Left ventricle myocardium inferior (tissue), 1 donor: ENCODE results near the gene AMZ1. TPM values are rescaled to one million over a fixed set of nuclear protein-coding genes. Genes with fewer than 3 reads are reported as not detected.

Source experiments
- DNase-seq: peaks from one replicate; pipeline ENCODE4 v3.0.0-alpha.2; 2020
- H3K27ac ChIP-seq: fragments of 200-600 bp; replicated peaks from 2 replicates; pipeline ENCODE4 v1.8.0; 2021
- H3K27me3 ChIP-seq: fragments of 200-600 bp; 2 replicates; pipeline ENCODE4 v1.8.0; 2021; ENCODE audit warnings: low read depth
- H3K36me3 ChIP-seq: fragments of 200-600 bp; 2 replicates; pipeline ENCODE4 v1.8.0; 2021
- H3K4me1 ChIP-seq: fragments of 200-600 bp; 2 replicates; pipeline ENCODE4 v1.8.0; 2021
- H3K4me3 ChIP-seq: fragments of 200-600 bp; 2 replicates; pipeline ENCODE4 v1.8.0; 2021; ENCODE audit warnings: mild to moderate bottlenecking, moderate library complexity
- H3K9me3 ChIP-seq: fragments of 200-600 bp; replicated peaks from 2 replicates; pipeline ENCODE4 v1.8.0; 2021
- intact Hi-C: fragments of 100-400 bp; cut with micrococcal nuclease; formaldehyde crosslinking; loops from one replicate; pipeline ENCODE4 v1.11.0; 2022
- total RNA-seq: library from RNA; stranded (reverse); fragmentation: NEBNext Ultra II Directional; extraction: Animal tissue kit (Norgen Biotek cat#: 25700); gene quantifications from one replicate; pipeline ENCODE4 v1.2.1, GENCODE V29; 2021
- TF ChIP-seq, protein P1 (sequence below): fragments of 200-600 bp; IDR thresholded peaks from 2 replicates; pipeline ENCODE4 v1.8.0; 2021; ENCODE audit warnings: antibody characterized with exemption, mild to moderate bottlenecking, borderline replicate concordance
- donor health status: DM: no; HTN: yes; CAD: no; lungs with severe emphysema.

Gene AMZ1
- total RNA-seq, 1 donor from 2014 or later, result 0.11 TPM

DNA sequence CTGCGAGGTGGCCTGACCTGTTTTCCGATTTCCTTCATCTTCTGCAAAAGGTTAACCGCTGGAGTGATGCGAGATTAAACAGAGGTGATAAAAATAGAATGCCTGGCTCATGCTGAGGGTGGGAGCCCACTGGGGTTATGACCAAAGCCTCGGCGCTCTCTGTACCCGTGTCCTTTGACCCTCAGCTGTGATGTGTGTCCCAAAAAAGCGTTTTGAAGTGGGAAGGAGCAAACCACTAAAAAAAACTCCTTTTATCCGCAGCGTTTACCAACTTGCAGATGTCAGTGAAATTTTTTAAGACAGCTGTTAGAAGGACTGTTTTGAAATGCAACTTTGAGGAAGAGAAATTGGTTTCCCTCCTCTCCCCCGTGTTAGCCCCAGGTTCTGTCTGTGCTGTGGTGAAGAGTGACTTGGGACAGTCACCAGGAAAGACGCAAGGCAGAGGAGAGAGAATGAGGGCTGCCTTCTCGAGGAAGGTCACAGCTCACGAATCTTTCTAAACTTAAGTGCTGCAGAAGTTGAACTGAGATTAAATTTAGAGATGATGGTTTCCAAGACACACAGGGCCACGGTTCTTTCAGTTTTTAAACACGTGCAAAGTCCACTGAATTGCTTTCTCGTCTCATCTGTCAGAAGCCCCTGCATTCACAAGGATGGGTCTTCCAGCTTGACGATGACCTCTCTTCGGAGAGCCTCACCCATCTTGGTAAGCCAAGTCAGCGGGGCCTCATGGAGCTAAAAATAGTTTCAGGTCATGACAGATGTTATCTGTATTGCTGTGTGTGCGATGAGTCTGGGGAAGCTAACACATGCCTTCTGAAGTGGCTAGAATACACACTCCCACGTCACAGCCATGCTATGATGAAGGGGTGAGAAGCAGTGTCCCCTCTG, 27.6 kb downstream of the AMZ1 start:
- H3K4me3 ChIP-seq, result no peak overlapping the region
- intact Hi-C loops, result no loop called here
- no peak overlapping the region for H3K27ac ChIP-seq
- peaks cover 8% of the 10 kb centered on the region for H3K36me3 ChIP-seq
- DNase-seq, result no peak
- no peaks in the 10 kb centered on the region for H3K9me3 ChIP-seq
- TF ChIP-seq, protein P1, sequence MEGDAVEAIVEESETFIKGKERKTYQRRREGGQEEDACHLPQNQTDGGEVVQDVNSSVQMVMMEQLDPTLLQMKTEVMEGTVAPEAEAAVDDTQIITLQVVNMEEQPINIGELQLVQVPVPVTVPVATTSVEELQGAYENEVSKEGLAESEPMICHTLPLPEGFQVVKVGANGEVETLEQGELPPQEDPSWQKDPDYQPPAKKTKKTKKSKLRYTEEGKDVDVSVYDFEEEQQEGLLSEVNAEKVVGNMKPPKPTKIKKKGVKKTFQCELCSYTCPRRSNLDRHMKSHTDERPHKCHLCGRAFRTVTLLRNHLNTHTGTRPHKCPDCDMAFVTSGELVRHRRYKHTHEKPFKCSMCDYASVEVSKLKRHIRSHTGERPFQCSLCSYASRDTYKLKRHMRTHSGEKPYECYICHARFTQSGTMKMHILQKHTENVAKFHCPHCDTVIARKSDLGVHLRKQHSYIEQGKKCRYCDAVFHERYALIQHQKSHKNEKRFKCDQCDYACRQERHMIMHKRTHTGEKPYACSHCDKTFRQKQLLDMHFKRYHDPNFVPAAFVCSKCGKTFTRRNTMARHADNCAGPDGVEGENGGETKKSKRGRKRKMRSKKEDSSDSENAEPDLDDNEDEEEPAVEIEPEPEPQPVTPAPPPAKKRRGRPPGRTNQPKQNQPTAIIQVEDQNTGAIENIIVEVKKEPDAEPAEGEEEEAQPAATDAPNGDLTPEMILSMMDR, result no peak
- no peaks in the 10 kb centered on the region for H3K27me3 ChIP-seq
- H3K4me1 ChIP-seq, result peaks cover 60% of the 10 kb centered on the region

DNA sequence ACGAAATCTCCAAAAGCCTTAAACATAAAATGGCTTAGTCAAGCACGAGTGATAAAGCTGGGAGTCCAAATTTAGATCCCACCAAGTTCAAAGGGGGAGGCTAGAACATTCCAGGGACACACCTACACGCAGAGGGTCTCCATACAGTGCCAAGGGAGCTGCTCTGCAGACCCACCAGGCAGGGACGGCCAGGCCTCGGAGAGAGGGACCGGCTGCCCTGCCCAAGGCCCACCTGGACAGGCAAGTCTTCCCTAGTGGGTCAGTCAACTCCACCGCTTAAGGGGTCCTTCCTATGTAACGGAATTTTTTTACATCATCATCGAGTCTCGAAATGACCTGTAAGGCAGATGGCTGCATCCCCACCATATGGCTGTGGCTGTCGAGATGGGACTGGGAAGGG, 28.5 kb downstream of the AMZ1 start:
- H3K36me3 ChIP-seq, result peaks cover 14% of the 10 kb centered on the region
- no peaks in the 10 kb centered on the region for H3K27me3 ChIP-seq
- no peaks in the 10 kb centered on the region for H3K9me3 ChIP-seq
- H3K4me3 ChIP-seq, result no peak overlapping the region
- TF ChIP-seq, protein P1, result no peak
- no peak overlapping the region for H3K27ac ChIP-seq
- DNase-seq, result no peak
- intact Hi-C loops, result no loop called here
- H3K4me1 ChIP-seq, result peaks cover 60% of the 10 kb centered on the region

DNA sequence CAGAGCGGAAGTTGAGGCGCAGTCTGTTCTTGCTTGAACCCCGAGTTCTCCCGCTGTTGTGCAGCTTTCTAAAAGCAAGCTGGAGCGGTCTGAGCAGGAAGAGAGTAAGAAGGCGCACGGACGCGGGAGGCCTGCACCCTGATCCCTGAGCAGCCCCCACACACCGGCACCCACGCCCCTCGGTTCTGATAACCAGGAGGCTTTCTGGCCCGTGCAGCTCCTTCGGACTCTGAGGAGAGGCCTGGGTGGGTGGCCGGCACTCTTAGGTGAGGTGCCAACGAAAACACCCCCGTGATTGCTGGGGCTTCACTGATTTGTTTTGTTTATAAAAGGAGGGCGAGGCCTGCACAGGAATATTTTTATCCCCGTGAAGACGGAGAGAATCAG, 28.9 kb downstream of the AMZ1 start:
- Histone ChIP-seq H3K9me3 (no peaks in the 10 kb centered on the region), H3K27ac (peak overlapping the region; percentile 62), H3K4me1 (peaks cover 60% of the 10 kb centered on the region), H3K36me3 (peaks cover 14% of the 10 kb centered on the region), H3K4me3 (peak overlapping the region; percentile 26), H3K27me3 (no peaks in the 10 kb centered on the region)
- TF ChIP-seq, protein P1, result no peak
- intact Hi-C loops, result no loop called here
- no peak for DNase-seq

DNA sequence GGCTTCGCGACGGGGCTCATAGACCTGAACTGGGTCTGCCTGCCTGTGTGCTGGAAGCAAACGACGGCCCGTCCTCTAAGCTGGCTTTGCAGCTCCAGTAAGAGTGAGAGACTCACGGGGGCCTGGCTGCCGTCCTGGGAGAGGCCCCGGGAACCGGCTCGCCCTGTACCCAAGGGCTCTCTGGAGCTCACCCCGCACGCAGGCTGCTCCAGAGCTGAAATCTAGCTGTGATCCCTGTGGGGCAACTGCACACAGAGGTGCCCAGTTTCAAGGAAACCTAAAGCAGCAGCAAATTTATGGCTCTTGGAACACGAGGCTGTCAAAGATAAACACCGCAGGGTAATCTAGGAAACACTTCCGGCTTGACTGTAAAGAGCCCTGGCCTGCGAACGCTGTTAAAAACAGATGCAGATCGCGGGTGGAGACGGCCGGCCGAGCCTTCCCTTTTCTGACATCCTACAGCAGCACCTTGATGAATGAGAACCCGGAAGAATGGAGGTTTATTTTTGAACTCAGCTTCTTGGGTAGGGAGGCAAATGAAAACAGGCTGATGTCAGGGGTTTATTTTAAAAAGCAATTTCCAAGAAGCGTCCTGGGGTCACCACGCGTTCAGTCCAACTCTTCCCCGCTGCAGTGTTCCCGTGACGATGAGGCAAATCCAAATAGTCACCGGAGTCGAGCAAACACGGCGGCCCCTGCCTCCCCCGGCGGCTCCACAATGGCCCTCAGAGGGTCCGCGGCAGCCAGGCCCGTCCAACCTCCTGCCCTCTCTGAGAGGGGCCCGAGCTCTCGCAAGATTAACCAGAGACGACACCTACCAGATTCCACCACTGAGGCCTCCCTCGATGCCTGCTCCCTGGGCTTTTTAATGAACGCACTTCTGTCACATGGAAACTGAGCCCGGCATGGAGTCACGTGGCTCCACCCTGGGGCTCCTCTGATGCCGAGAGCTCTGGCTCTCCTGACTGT, 29.6 kb downstream of the AMZ1 start:
- Histone ChIP-seq H3K4me3 (peak overlapping the region; percentile 26), H3K9me3 (no peaks in the 10 kb centered on the region), H3K27ac (peak overlapping the region; percentile 62), H3K36me3 (peaks cover 14% of the 10 kb centered on the region), H3K4me1 (peaks cover 53% of the 10 kb centered on the region), H3K27me3 (no peaks in the 10 kb centered on the region)
- TF ChIP-seq, protein P1, result no peak
- intact Hi-C loops, result no loop called here
- peak; percentile 48 for DNase-seq

DNA sequence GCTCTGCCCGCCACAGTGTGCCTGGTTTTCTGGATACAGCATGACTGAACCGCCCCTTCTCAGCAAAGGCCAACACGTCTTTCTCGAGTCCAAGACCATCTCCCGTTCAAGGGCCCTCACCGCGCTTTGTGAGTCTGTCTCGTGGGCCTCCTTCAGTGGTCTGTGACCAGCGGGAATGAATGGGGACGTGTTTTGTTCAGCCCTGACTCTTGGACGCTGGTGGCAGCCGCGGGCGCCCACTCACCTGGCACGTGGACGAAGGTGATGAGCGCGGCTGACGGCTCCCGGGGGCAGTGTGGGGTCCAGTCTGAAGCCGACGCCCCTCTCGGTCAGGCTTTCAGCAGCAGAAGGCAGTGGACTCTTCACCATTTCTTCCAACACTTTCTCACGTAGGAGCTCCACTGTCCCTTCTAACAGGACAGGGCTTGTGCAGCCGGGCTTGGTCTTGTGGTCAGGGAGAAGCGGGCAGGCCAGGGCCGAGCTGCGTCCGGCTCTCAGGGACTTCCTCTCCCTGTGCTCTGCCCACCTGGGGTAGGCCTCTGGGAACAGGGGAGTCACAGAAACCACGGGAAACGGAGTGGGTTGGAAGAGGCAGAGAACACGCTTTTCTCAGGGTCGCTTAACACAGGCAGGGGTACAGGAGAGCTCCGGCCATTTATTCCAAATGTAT, 30.4 kb downstream of the AMZ1 start:
- intact Hi-C loops, result no loop called here
- Histone ChIP-seq H3K36me3 (peaks cover 21% of the 10 kb centered on the region), H3K4me1 (peaks cover 44% of the 10 kb centered on the region), H3K9me3 (no peaks in the 10 kb centered on the region), H3K4me3 (no peak overlapping the region), H3K27ac (no peak overlapping the region), H3K27me3 (no peaks in the 10 kb centered on the region)
- TF ChIP-seq, protein P1, result no peak
- no peak for DNase-seq
